Esophagus (tissue), 2 donors: ENCODE results near the gene EVC2. TPM values are rescaled to one million over a fixed set of nuclear protein-coding genes. Genes with fewer than 3 reads are reported as not detected.

Experiments
- H3K27ac ChIP-seq, 2 donors: one replicate each; pipeline ENCODE4 v1.5.1; 2013; ENCODE audit warnings: low read depth in 2 of 2, mild to moderate bottlenecking in 2 of 2, inconsistent platforms in 1 of 2, low read length in 1 of 2, moderate library complexity in 1 of 2
- H3K27me3 ChIP-seq, 2 donors: one replicate each; pipeline ENCODE4 v1.6.1; 2013; ENCODE audit warnings: low read length in 2 of 2, control low read depth in 1 of 2, mild to moderate bottlenecking in 1 of 2; ENCODE audit not compliant: insufficient read depth in 2 of 2, control insufficient read depth in 1 of 2
- H3K36me3 ChIP-seq, 2 donors: one replicate each; pipeline ENCODE4 v1.6.1; 2013; ENCODE audit warnings: low read length in 1 of 2; ENCODE audit not compliant: control insufficient read depth in 2 of 2, insufficient read depth in 2 of 2
- H3K4me1 ChIP-seq, 2 donors: one replicate each; pipeline ENCODE4 v1.6.1; 2013; ENCODE audit warnings: low read length in 1 of 2; ENCODE audit not compliant: control insufficient read depth in 2 of 2, insufficient read depth in 2 of 2
- H3K4me3 ChIP-seq, 2 donors: one replicate each; pipeline ENCODE4 v1.5.1; 2013; ENCODE audit warnings: low read length in 2 of 2, mild to moderate bottlenecking in 2 of 2, low read depth in 1 of 2, moderate library complexity in 1 of 2
- H3K9me3 ChIP-seq, 2 donors: one replicate each; pipeline ENCODE4 v1.6.1; 2013; ENCODE audit warnings: mild to moderate bottlenecking in 2 of 2, low read depth in 1 of 2, low read length in 1 of 2, moderate library complexity in 1 of 2; ENCODE audit not compliant: control insufficient read depth in 2 of 2, insufficient read depth in 1 of 2
- WGBS, 2 donors: extraction: QIAGEN DNeasy Blood & Tissue Kit; methylation state at CpG; one replicate each; pipeline ENCODE4 v1.1.7; 2013; 5-methylcytosine and 5-hydroxymethylcytosine counted together
- polyA plus RNA-seq, 2 donors: library from polyadenylated mRNA; stranded (reverse); fragments of 200-250 nt; gene quantifications; one replicate each; pipeline ENCODE4 v1.2.3, GENCODE V29; 2013
- donor health status: healthy with polysubstance abuse.
- donor health status: Bipolar disorder and iron deficiency.

Gene EVC2
- polyA plus RNA-seq, 2 donors = 1.6 to 2.0 TPM

- H3K4me3 ChIP-seq = no peak overlapping the region
- H3K4me1 ChIP-seq = peaks cover 0 to 7% of the 10 kb centered on the region in 2 donors
- H3K9me3 ChIP-seq = no peaks in the 10 kb centered on the region
- 56 to 68% methylated on average over 6 of the region's 6 CpGs for WGBS, 2 donors
- H3K27ac ChIP-seq = no peak overlapping the region
- peaks cover 0 to 13% of the 10 kb centered on the region in 2 donors for H3K36me3 ChIP-seq
- no peaks in the 10 kb centered on the region for H3K27me3 ChIP-seq
These were observed 139.4 kb downstream of the EVC2 start for GRCh38 chr4:5568931-5569330.

GRCh38 chr4:5568336-5568735 is 140.0 kb downstream of the EVC2 start:
- no peak overlapping the region for H3K4me3 ChIP-seq
- no peaks in the 10 kb centered on the region for H3K9me3 ChIP-seq
- 92 to 96% methylated on average over 20 of the region's 20 CpGs for WGBS, 2 donors
- H3K4me1 ChIP-seq = peaks cover 0 to 7% of the 10 kb centered on the region in 2 donors
- peaks cover 0 to 10% of the 10 kb centered on the region in 2 donors for H3K36me3 ChIP-seq
- H3K27ac ChIP-seq = no peak overlapping the region
- H3K27me3 ChIP-seq = no peaks in the 10 kb centered on the region

- WGBS, 2 donors = 76 to 90% methylated on average over 7 of the region's 7 CpGs
- Histone ChIP-seq H3K27me3 (no peaks in the 10 kb centered on the region), H3K9me3 (no peaks in the 10 kb centered on the region), H3K4me3 (no peak overlapping the region), H3K36me3 (peaks cover 0 to 10% of the 10 kb centered on the region in 2 donors), H3K4me1 (peaks cover 0 to 7% of the 10 kb centered on the region in 2 donors), H3K27ac (no peak overlapping the region)
These were observed 141.4 kb downstream of the EVC2 start for GRCh38 chr4:5566991-5567390.

- H3K4me3 ChIP-seq = no peak overlapping the region
- peaks cover 0 to 7% of the 10 kb centered on the region in 2 donors for H3K4me1 ChIP-seq
- no peaks in the 10 kb centered on the region for H3K27me3 ChIP-seq
- H3K36me3 ChIP-seq = peaks cover 0 to 10% of the 10 kb centered on the region in 2 donors
- 81 to 90% methylated on average over 6 of the region's 6 CpGs for WGBS, 2 donors
- no peak overlapping the region for H3K27ac ChIP-seq
- H3K9me3 ChIP-seq = no peaks in the 10 kb centered on the region
These were observed 141.8 kb downstream of the EVC2 start for GRCh38 chr4:5566526-5566925.

GRCh38 chr4:5563856-5564255 is 144.5 kb downstream of the EVC2 start:
- Histone ChIP-seq H3K36me3 (peaks cover 0 to 10% of the 10 kb centered on the region in 2 donors), H3K27ac (no peak overlapping the region), H3K4me1 (peaks cover 0 to 5% of the 10 kb centered on the region in 2 donors), H3K9me3 (no peaks in the 10 kb centered on the region), H3K4me3 (no peak overlapping the region), H3K27me3 (no peaks in the 10 kb centered on the region)
- 92 to 93% methylated on average over 6 of the region's 6 CpGs for WGBS, 2 donors

GRCh38 chr4:5562476-5562875 is 145.9 kb downstream of the EVC2 start:
- no peaks in the 10 kb centered on the region for H3K9me3 ChIP-seq
- no peaks in the 10 kb centered on the region for H3K27me3 ChIP-seq
- peaks cover 0 to 10% of the 10 kb centered on the region in 2 donors for H3K36me3 ChIP-seq
- 96 to 97% methylated on average over 7 of the region's 7 CpGs for WGBS, 2 donors
- no peaks in the 10 kb centered on the region for H3K4me1 ChIP-seq
- no peak overlapping the region for H3K4me3 ChIP-seq
- H3K27ac ChIP-seq = no peak overlapping the region

GRCh38 chr4:5561286-5561685 is 147.1 kb downstream of the EVC2 start:
- peaks cover 0 to 10% of the 10 kb centered on the region in 2 donors for H3K36me3 ChIP-seq
- WGBS, 2 donors = 90 to 92% methylated on average over 4 of the region's 4 CpGs

GRCh38 chr4:5558502-5558901 is 149.9 kb downstream of the EVC2 start:
- H3K9me3 ChIP-seq = no peaks in the 10 kb centered on the region
- H3K27me3 ChIP-seq = no peaks in the 10 kb centered on the region
- no peaks in the 10 kb centered on the region for H3K36me3 ChIP-seq
- H3K4me3 ChIP-seq = no peak overlapping the region
- 68 to 70% methylated on average over 1 of the region's 1 CpG for WGBS, 2 donors
- no peaks in the 10 kb centered on the region for H3K4me1 ChIP-seq
- no peak overlapping the region for H3K27ac ChIP-seq

More at GRCh38 chr4:5561286-5561685, 147.1 kb downstream of the EVC2 start:
- Histone ChIP-seq H3K9me3 (no peaks in the 10 kb centered on the region), H3K4me3 (no peak overlapping the region), H3K4me1 (no peaks in the 10 kb centered on the region), H3K27me3 (no peaks in the 10 kb centered on the region), H3K27ac (no peak overlapping the region)

- H3K27ac ChIP-seq = no peak overlapping the region
- H3K9me3 ChIP-seq = no peaks in the 10 kb centered on the region
- no peaks in the 10 kb centered on the region for H3K4me1 ChIP-seq
- H3K27me3 ChIP-seq = no peaks in the 10 kb centered on the region
- H3K36me3 ChIP-seq = peaks cover 0 to 2% of the 10 kb centered on the region in 2 donors
- H3K4me3 ChIP-seq = no peak overlapping the region
These were observed 154.0 kb downstream of the EVC2 start for GRCh38 chr4:5554376-5554775.

GRCh38 chr4:5553801-5554200 is 154.6 kb downstream of the EVC2 start:
- H3K9me3 ChIP-seq = no peaks in the 10 kb centered on the region
- no peaks in the 10 kb centered on the region for H3K4me1 ChIP-seq
- no peaks in the 10 kb centered on the region for H3K27me3 ChIP-seq
- peaks cover 0 to 2% of the 10 kb centered on the region in 2 donors for H3K36me3 ChIP-seq
- H3K27ac ChIP-seq = no peak overlapping the region
- H3K4me3 ChIP-seq = no peak overlapping the region
- WGBS, 2 donors = 88 to 93% methylated on average over 5 of the region's 5 CpGs
